A549 (cell line): Measurements from ENCODE around the gene SHH. TPM values are rescaled to one million over a fixed set of nuclear protein-coding genes. Genes with fewer than 3 reads are reported as not detected.

Experiments
- ATAC-seq, 2 experiments: fragments of 200-7000 bp in 1 of 2; fragments of >200 bp in 1 of 2; cut with Nextera tagmentation in 1 of 2; cut with Tn5 transposase in 1 of 2; 3 replicates each; pipeline versions ENCODE4 v1.8.0 to v1.9.1; 2018 to 2020; ENCODE audit warnings: mild to moderate bottlenecking in 1 of 2, moderate library complexity in 1 of 2
- CTCF ChIA-PET: fragments of 300-600 bp; sonication (Branson Sonifier 250); formaldehyde crosslinking; extraction: SDS; loops from one replicate; lab custom pipeline; 2021; ENCODE audit warnings: antibody characterized with exemption, inconsistent platforms; lab: Yijun Ruan, JAX
- POLR2A ChIA-PET: fragments of 350-600 bp; formaldehyde crosslinking; extraction: SDS; loops from one replicate; lab custom pipeline; 2021; ENCODE audit warnings: antibody characterized with exemption, inconsistent platforms; lab: Yijun Ruan, JAX
- DNase-seq, 2 experiments: peaks; one replicate each; pipeline versions ENCODE4 v3.0.0 to v3.0.0-alpha.2; 2011 to 2016; ENCODE audit warnings: low read depth in 1 of 2, low spot score in 1 of 2
- FAIRE-seq: peaks from 2 replicates; lab custom pipeline; 2011; peaks lifted over from hg19 to GRCh38; lab: Jason Lieb, UNC
- H3K27ac ChIP-seq, 2 experiments: fragments of >200 bp; sonication (Bioruptor Twin); formaldehyde crosslinking; 3 replicates each; pipeline ENCODE4 v1.5.1; 2016 to 2017
- H3K4me1 ChIP-seq: fragments of >200 bp; sonication (Bioruptor Twin); formaldehyde crosslinking; 3 replicates; pipeline ENCODE4 v1.6.1; 2016
- H3K4me2 ChIP-seq: fragments of >200 bp; sonication (Bioruptor Twin); formaldehyde crosslinking; 3 replicates; pipeline ENCODE4 v1.6.1; 2016
- H3K4me3 ChIP-seq: fragments of >200 bp; sonication (Bioruptor Twin); formaldehyde crosslinking; 3 replicates; pipeline ENCODE4 v1.5.1; 2016
- H3K9me3 ChIP-seq: fragments of >200 bp; sonication (Bioruptor Twin); formaldehyde crosslinking; 3 replicates; pipeline ENCODE4 v1.6.1; 2016
- CBX2 ChIP-seq: fragments of 200-600 bp; sonication (generic); IDR thresholded peaks from 2 replicates; pipeline ENCODE4 v1.6.1; 2016; ENCODE audit warnings: low read depth, mild to moderate bottlenecking, borderline replicate concordance
- CEBPB ChIP-seq, 2 experiments: fragments of >200 bp in 1 of 2; sonication (Bioruptor Twin) in 1 of 2; formaldehyde crosslinking in 1 of 2; IDR thresholded peaks; 2 replicates each; pipeline ENCODE4 v1.6.1; 2012 to 2016
- CHD4 ChIP-seq: fragments of 200-600 bp; sonication (generic); IDR thresholded peaks from 2 replicates; pipeline ENCODE4 v1.6.1; 2016; ENCODE audit warnings: antibody characterized with exemption, mild to moderate bottlenecking, borderline replicate concordance
- EHMT2 ChIP-seq: fragments of 200-600 bp; sonication (generic); IDR thresholded peaks from 2 replicates; pipeline ENCODE4 v1.6.1; 2016; ENCODE audit warnings: antibody characterized with exemption, low read depth, mild to moderate bottlenecking, moderate library complexity
- HEYL ChIP-seq: fragments of 250-450 bp; sonication (Bioruptor Pico); IDR thresholded peaks from 2 replicates; pipeline ENCODE4 v1.8.0; 2021; ENCODE audit warnings: mild to moderate bottlenecking, moderate library complexity
- HOXA7 ChIP-seq: fragments of 250-450 bp; sonication (Bioruptor Pico); IDR thresholded peaks from 2 replicates; pipeline ENCODE4 v1.5.0; 2020; ENCODE audit warnings: mild to moderate bottlenecking, moderate library complexity
- HOXB13 ChIP-seq: fragments of 250-450 bp; sonication (Bioruptor Pico); IDR thresholded peaks from 2 replicates; pipeline ENCODE4 v1.5.0; 2020; ENCODE audit warnings: low read depth, mild to moderate bottlenecking, moderate library complexity
- HOXB5 ChIP-seq: fragments of 250-450 bp; sonication (Bioruptor Pico); IDR thresholded peaks from 2 replicates; pipeline ENCODE4 v1.5.0; 2020; ENCODE audit warnings: mild to moderate bottlenecking, moderate library complexity
- JUN ChIP-seq, 2 experiments: fragments of >200 bp; sonication (Bioruptor Twin); formaldehyde crosslinking; IDR thresholded peaks; 2 replicates in 1 of 2; 3 replicates in 1 of 2; pipeline ENCODE4 v1.6.1; 2016 to 2017
- KDM1A ChIP-seq: fragments of 200-600 bp; sonication (generic); IDR thresholded peaks from 2 replicates; pipeline ENCODE4 v1.6.1; 2016; ENCODE audit warnings: low read depth, mild to moderate bottlenecking
- KDM5A ChIP-seq: fragments of 200-600 bp; sonication (generic); IDR thresholded peaks from 2 replicates; pipeline ENCODE4 v1.6.1; 2016; ENCODE audit warnings: antibody characterized with exemption, mild to moderate bottlenecking
- MAZ ChIP-seq: fragments of 150-350 bp; IDR thresholded peaks from 2 replicates; pipeline ENCODE4 v1.6.1; 2014; ENCODE audit warnings: antibody characterized with exemption, low read depth, low read length, borderline replicate concordance
- MYC ChIP-seq: IDR thresholded peaks from 2 replicates; pipeline ENCODE4 v1.6.1; 2012; ENCODE audit warnings: mild to moderate bottlenecking, inconsistent platforms, low read length, improper control_type of control experiment, borderline replicate concordance
- NFE2L2 ChIP-seq: fragments of 150-350 bp; conservative IDR thresholded peaks from 2 replicates; pipeline ENCODE4 v1.6.1; 2014; ENCODE audit warnings: low read length
- PHF8 ChIP-seq: fragments of 200-600 bp; sonication (generic); IDR thresholded peaks from 2 replicates; pipeline ENCODE4 v1.6.1; 2016; ENCODE audit warnings: low read depth, mild to moderate bottlenecking, antibody characterized with exemption, moderate library complexity, borderline replicate concordance
- POLR2AphosphoS2 ChIP-seq: conservative IDR thresholded peaks from 2 replicates; pipeline ENCODE4 v1.6.1; 2012; ENCODE audit warnings: low read length, improper control_type of control experiment, inconsistent platforms
- RAD21 ChIP-seq, 2 experiments: fragments of >200 bp in 1 of 2; sonication (Bioruptor Twin) in 1 of 2; formaldehyde crosslinking in 1 of 2; IDR thresholded peaks in 1 of 2; conservative IDR thresholded peaks in 1 of 2; 2 replicates in 1 of 2; 3 replicates in 1 of 2; pipeline ENCODE4 v1.6.1; 2012 to 2018; ENCODE audit warnings: inconsistent platforms in 1 of 2
- RCOR1 ChIP-seq: fragments of 150-350 bp; IDR thresholded peaks from 2 replicates; pipeline ENCODE4 v1.6.1; 2014; ENCODE audit warnings: antibody characterized with exemption, low read length, low read depth
- TP53 ChIP-seq: fragments of 250-450 bp; sonication (Bioruptor Pico); IDR thresholded peaks from 2 replicates; pipeline ENCODE4 v1.5.0; 2021; ENCODE audit warnings: mild to moderate bottlenecking, moderate library complexity
- WGBS: methylation state at CpG from one replicate; pipeline ENCODE4 v1.1.6; 2017; ENCODE audit errors: missing lambda C conversion rate; 5-methylcytosine and 5-hydroxymethylcytosine counted together
- polyA plus RNA-seq, 4 experiments: library from polyadenylated mRNA; depleted of rRNA in 3 of 4; stranded (reverse); fragments of >200 nt; fragmentation: RNase III in 1 of 4; extraction: RNeasy Plus Mini Kit Qiagen cat#74134 plus additional on column Dnase treatment in 1 of 4; gene quantifications; 2 replicates in 3 of 4; 3 replicates in 1 of 4; pipeline ENCODE4 v1.2.3, GENCODE V29; 2011 to 2017
- TF ChIP-seq, protein P1 (sequence below): fragments of 450-650 bp; IDR thresholded peaks from 2 replicates; pipeline ENCODE4 v1.6.1; 2014; ENCODE audit warnings: antibody characterized with exemption
- TF ChIP-seq, protein P2 (sequence below): fragments of 250-450 bp; sonication (Bioruptor Pico); IDR thresholded peaks from 2 replicates; pipeline ENCODE4 v1.5.0; 2020; ENCODE audit warnings: low read depth, mild to moderate bottlenecking, moderate library complexity
- TF ChIP-seq, protein P3 (sequence below): IDR thresholded peaks from 2 replicates; pipeline ENCODE4 v1.6.1; 2012
- TF ChIP-seq, protein P4 (sequence below): IDR thresholded peaks from 2 replicates; pipeline ENCODE4 v1.6.1; 2012
- TF ChIP-seq, protein P5 (sequence below): fragments of 200-600 bp; sonication (generic); IDR thresholded peaks from 2 replicates; pipeline ENCODE4 v1.6.1; 2016; ENCODE audit warnings: antibody characterized with exemption, mild to moderate bottlenecking, moderate library complexity
- TF ChIP-seq, protein P6 (sequence below): fragments of 150-350 bp; IDR thresholded peaks from 2 replicates; pipeline ENCODE4 v1.6.1; 2014; ENCODE audit warnings: low read depth, mild to moderate bottlenecking, low read length

Gene SHH
- polyA plus RNA-seq, 2 of the 4 experiments (the other 2 are of a cell fraction): 0.84 to 1.2 TPM

DNA sequence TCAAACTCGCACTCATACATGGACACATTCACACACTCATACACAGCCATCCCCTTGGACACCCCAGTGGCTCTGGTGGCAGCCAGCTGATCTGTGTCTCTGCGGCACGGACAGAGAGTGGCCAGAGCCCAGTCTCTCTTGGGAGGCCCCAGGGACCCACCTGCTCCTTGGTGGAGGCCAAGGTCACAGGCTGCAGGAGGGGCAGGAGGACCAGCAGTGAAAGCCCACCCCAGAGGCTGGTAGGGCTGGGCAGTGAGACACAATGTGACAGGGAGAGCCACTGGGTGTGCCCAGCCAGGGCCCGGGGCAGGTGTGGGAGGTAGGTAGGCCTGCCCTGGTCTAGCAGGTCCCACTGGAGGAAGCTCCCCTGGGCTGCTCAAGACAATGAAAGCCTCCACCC is 18.5 kb downstream of the SHH start:
- Histone ChIP-seq H3K27ac (no peak overlapping the region), H3K9me3 (no peaks in the 10 kb centered on the region), H3K4me2 (no peak overlapping the region), H3K4me3 (no peak overlapping the region), H3K4me1 (0 out of 3 replicates have a peak, but pooled peaks cover 3% of the 10 kb centered on the region)
- TF ChIP-seq PHF8 (no peak), KDM5A (no peak), RCOR1 (no peak), MYC (no peak), HOXB13 (CRISPR knock-in tag) (no peak), RAD21 (conservative IDR thresholded peaks at IDR 0.05 in 1 of 2, IDR thresholded peaks at IDR 0.05 in 1 of 2) (no peak), NFE2L2 (no peak), HOXA7 (CRISPR knock-in tag) (no peak), MAZ (no peak), HEYL (no peak), HOXB5 (no peak)
- TF ChIP-seq, protein P1, sequence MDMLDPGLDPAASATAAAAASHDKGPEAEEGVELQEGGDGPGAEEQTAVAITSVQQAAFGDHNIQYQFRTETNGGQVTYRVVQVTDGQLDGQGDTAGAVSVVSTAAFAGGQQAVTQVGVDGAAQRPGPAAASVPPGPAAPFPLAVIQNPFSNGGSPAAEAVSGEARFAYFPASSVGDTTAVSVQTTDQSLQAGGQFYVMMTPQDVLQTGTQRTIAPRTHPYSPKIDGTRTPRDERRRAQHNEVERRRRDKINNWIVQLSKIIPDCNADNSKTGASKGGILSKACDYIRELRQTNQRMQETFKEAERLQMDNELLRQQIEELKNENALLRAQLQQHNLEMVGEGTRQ: no peak
- TF ChIP-seq, protein P2, sequence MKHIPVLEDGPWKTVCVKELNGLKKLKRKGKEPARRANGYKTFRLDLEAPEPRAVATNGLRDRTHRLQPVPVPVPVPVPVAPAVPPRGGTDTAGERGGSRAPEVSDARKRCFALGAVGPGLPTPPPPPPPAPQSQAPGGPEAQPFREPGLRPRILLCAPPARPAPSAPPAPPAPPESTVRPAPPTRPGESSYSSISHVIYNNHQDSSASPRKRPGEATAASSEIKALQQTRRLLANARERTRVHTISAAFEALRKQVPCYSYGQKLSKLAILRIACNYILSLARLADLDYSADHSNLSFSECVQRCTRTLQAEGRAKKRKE (CRISPR knock-in tag): no peak
- TF ChIP-seq, protein P3, sequence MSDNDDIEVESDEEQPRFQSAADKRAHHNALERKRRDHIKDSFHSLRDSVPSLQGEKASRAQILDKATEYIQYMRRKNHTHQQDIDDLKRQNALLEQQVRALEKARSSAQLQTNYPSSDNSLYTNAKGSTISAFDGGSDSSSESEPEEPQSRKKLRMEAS: no peak
- TF ChIP-seq, protein P4, sequence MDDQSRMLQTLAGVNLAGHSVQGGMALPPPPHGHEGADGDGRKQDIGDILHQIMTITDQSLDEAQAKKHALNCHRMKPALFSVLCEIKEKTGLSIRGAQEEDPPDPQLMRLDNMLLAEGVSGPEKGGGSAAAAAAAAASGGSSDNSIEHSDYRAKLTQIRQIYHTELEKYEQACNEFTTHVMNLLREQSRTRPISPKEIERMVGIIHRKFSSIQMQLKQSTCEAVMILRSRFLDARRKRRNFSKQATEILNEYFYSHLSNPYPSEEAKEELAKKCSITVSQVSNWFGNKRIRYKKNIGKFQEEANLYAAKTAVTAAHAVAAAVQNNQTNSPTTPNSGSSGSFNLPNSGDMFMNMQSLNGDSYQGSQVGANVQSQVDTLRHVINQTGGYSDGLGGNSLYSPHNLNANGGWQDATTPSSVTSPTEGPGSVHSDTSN: no peak
- ChIA-PET POLR2A (no interaction called here), CTCF (interaction anchor here (1.3 to 1.7 kb wide), 2 partner anchors 680 to 970 kb away, joined by 3 to 4 read pairs; no protein-coding TSS in a partner anchor)
- FAIRE-seq: no peak
- no peak for DNase-seq
- WGBS: 67% methylated on average over 2 of the region's 4 CpGs
- ATAC-seq: no peak

DNA sequence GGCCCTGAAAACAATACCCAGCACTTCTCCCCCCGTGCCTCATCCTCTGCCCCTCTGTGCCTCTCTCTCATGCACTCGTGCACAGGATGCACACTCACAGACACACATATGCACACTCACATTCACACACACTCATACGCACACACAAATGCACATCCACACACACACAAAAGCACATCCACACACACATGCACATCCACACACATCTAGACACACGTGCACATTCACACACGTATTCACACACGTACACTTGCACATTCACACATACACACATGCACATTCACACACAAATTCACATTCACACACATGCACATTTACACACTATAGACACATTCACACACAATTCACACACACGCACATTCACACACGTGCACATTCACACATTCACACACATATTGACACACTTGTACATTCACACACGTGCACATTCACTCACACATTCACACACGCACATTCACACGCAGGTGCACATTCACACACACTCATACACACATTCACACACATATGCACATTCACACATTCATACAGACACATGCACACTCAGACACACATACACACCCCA is 19.2 kb downstream of the SHH start:
- DNase-seq: no peak
- no peak for FAIRE-seq
- TF ChIP-seq EHMT2 (no peak), CEBPB (IDR thresholded peaks at IDR 0.05) (no peak), TP53 (CRISPR knock-in tag) (no peak), CHD4 (no peak), POLR2AphosphoS2 (no peak), CBX2 (no peak), KDM1A (no peak), JUN (IDR thresholded peaks at IDR 0.05) (no peak)
- TF ChIP-seq, protein P2 (CRISPR knock-in tag): no peak
- TF ChIP-seq, protein P1: no peak
- TF ChIP-seq, protein P5, sequence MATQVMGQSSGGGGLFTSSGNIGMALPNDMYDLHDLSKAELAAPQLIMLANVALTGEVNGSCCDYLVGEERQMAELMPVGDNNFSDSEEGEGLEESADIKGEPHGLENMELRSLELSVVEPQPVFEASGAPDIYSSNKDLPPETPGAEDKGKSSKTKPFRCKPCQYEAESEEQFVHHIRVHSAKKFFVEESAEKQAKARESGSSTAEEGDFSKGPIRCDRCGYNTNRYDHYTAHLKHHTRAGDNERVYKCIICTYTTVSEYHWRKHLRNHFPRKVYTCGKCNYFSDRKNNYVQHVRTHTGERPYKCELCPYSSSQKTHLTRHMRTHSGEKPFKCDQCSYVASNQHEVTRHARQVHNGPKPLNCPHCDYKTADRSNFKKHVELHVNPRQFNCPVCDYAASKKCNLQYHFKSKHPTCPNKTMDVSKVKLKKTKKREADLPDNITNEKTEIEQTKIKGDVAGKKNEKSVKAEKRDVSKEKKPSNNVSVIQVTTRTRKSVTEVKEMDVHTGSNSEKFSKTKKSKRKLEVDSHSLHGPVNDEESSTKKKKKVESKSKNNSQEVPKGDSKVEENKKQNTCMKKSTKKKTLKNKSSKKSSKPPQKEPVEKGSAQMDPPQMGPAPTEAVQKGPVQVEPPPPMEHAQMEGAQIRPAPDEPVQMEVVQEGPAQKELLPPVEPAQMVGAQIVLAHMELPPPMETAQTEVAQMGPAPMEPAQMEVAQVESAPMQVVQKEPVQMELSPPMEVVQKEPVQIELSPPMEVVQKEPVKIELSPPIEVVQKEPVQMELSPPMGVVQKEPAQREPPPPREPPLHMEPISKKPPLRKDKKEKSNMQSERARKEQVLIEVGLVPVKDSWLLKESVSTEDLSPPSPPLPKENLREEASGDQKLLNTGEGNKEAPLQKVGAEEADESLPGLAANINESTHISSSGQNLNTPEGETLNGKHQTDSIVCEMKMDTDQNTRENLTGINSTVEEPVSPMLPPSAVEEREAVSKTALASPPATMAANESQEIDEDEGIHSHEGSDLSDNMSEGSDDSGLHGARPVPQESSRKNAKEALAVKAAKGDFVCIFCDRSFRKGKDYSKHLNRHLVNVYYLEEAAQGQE: no peak
- TF ChIP-seq, protein P6, sequence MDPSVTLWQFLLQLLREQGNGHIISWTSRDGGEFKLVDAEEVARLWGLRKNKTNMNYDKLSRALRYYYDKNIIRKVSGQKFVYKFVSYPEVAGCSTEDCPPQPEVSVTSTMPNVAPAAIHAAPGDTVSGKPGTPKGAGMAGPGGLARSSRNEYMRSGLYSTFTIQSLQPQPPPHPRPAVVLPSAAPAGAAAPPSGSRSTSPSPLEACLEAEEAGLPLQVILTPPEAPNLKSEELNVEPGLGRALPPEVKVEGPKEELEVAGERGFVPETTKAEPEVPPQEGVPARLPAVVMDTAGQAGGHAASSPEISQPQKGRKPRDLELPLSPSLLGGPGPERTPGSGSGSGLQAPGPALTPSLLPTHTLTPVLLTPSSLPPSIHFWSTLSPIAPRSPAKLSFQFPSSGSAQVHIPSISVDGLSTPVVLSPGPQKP: no peak
- TF ChIP-seq, all 56 proteins: peak for 0
- ChIA-PET CTCF (no interaction called here), POLR2A (no interaction called here)
- H3K27ac ChIP-seq: no peak overlapping the region
- H3K9me3 ChIP-seq: no peaks in the 10 kb centered on the region
- ATAC-seq: no peak
- H3K4me3 ChIP-seq: no peak overlapping the region
- H3K4me2 ChIP-seq: no peak overlapping the region
- 0 out of 3 replicates have a peak, but pooled peaks cover 3% of the 10 kb centered on the region for H3K4me1 ChIP-seq
- WGBS: 55% methylated on average over 11 of the region's 11 CpGs
